Breast epithelium (tissue), 4 donors: ENCODE data around the gene FYN. TPM values are rescaled to one million over a fixed set of nuclear protein-coding genes. Genes with fewer than 3 reads are reported as not detected.

Source experiments
- DNase-seq, 2 donors: peaks; one replicate each; pipeline ENCODE4 v3.0.0-alpha.2; 2019; ENCODE audit warnings: low spot score in 2 of 2
- H3K27ac ChIP-seq, 2 donors: fragments of 200-600 bp; sonication (generic) in 1 of 2; one replicate each; pipeline ENCODE4 v1.5.1; 2016 to 2019; ENCODE audit warnings: mild to moderate bottlenecking in 1 of 2
- H3K27me3 ChIP-seq, 2 donors: fragments of 200-600 bp; sonication (generic) in 1 of 2; one replicate each; pipeline versions ENCODE4 v1.5.1 to v1.6.0; 2017 to 2019; ENCODE audit warnings: control low read depth in 1 of 2, mild to moderate bottlenecking in 1 of 2
- H3K36me3 ChIP-seq: fragments of 200-600 bp; one replicate; pipeline ENCODE4 v1.5.1; 2019
- H3K4me1 ChIP-seq, 2 donors: fragments of 200-600 bp; sonication (generic); one replicate each; pipeline ENCODE4 v1.5.1; 2016 to 2019; ENCODE audit warnings: control low read depth in 1 of 2
- H3K4me3 ChIP-seq, 3 donors: fragments of 200-600 bp; sonication (generic); 1 replicate in 2 of 3; 2 replicates in 1 of 3; pipeline ENCODE4 v1.5.1; 2016 to 2019; ENCODE audit warnings: mild to moderate bottlenecking in 3 of 3, moderate library complexity in 2 of 3
- H3K9me3 ChIP-seq, 2 donors: fragments of 200-600 bp; sonication (generic) in 1 of 2; one replicate each; pipeline ENCODE4 v1.5.1; 2016 to 2019; ENCODE audit warnings: control low read depth in 1 of 2
- CTCF ChIP-seq, 3 donors: fragments of 450-650 bp; IDR thresholded peaks; one replicate each; pipeline ENCODE4 v1.5.1; 2016 to 2017; ENCODE audit warnings: antibody characterized with exemption in 3 of 3, mild to moderate bottlenecking in 3 of 3, moderate library complexity in 3 of 3
- POLR2A ChIP-seq: fragments of 450-650 bp; IDR thresholded peaks from one replicate; pipeline ENCODE4 v1.6.1; 2016; ENCODE audit warnings: antibody characterized with exemption, mild to moderate bottlenecking, moderate library complexity
- POLR2AphosphoS5 ChIP-seq, 3 donors: sonication (generic); formaldehyde crosslinking; IDR thresholded peaks; one replicate each; pipeline ENCODE4 v1.6.1; 2017; ENCODE audit warnings: antibody characterized with exemption in 3 of 3
- intact Hi-C: fragments of 100-400 bp; cut with DNase I; formaldehyde crosslinking; loops from one replicate; pipeline ENCODE4 v1.15.1; 2023; ENCODE audit warnings: low total_unique reads
- total RNA-seq, 3 donors: library from RNA; depleted of rRNA; stranded (reverse); fragments of >200 nt; gene quantifications; one replicate each; pipeline ENCODE4 v1.1.0, GENCODE V29; 2016

The FYN gene
- total RNA-seq, 3 donors from 2014 or later = 44.8 to 209 (median 111) TPM

- intact Hi-C loops = no loop called here
- Histone ChIP-seq H3K4me1 (no peaks in the 10 kb centered on the region), H3K4me3 (no peak overlapping the region), H3K9me3 (no peaks in the 10 kb centered on the region), H3K36me3 (no peaks in the 10 kb centered on the region), H3K27ac (no peak overlapping the region), H3K27me3 (no peaks in the 10 kb centered on the region)
- TF ChIP-seq CTCF (IDR thresholded peaks at IDR 0.05) (no peak), POLR2A (no peak), POLR2AphosphoS5 (IDR thresholded peaks at IDR 0.05) (no peak)
- DNase-seq = no peak
Observed at GRCh38 chr6:111864138-111865048, 8.9 kb downstream of the FYN start.

GRCh38 chr6:111862741-111863140, 10.5 kb downstream of the FYN start:
- TF ChIP-seq POLR2AphosphoS5 (IDR thresholded peaks at IDR 0.05) = no peak
- TF ChIP-seq CTCF (IDR thresholded peaks at IDR 0.05) = no peak
- Histone ChIP-seq H3K9me3 (no peaks in the 10 kb centered on the region), H3K36me3 (no peaks in the 10 kb centered on the region), H3K27ac (no peak overlapping the region), H3K4me3 (no peak overlapping the region), H3K27me3 (no peaks in the 10 kb centered on the region), H3K4me1 (no peaks in the 10 kb centered on the region)
- no peak for DNase-seq
- intact Hi-C loops = no loop called here

- Histone ChIP-seq H3K27ac (no peak overlapping the region), H3K9me3 (no peaks in the 10 kb centered on the region)
- DNase-seq = no peak
Observed at GRCh38 chr6:111862314-111862713, 10.9 kb downstream of the FYN start.

GRCh38 chr6:111861431-111861885, 11.8 kb downstream of the FYN start:
- intact Hi-C loops = no loop called here
- no peaks in the 10 kb centered on the region for H3K4me1 ChIP-seq

More at GRCh38 chr6:111862314-111862713, 10.9 kb downstream of the FYN start:
- no peaks in the 10 kb centered on the region for H3K27me3 ChIP-seq
- intact Hi-C loops = no loop called here
- no peaks in the 10 kb centered on the region for H3K4me1 ChIP-seq
- no peaks in the 10 kb centered on the region for H3K36me3 ChIP-seq
- no peak overlapping the region for H3K4me3 ChIP-seq
- TF ChIP-seq POLR2AphosphoS5 (IDR thresholded peaks at IDR 0.05) (no peak), CTCF (IDR thresholded peaks at IDR 0.05) (no peak), POLR2A (no peak)

More at GRCh38 chr6:111861431-111861885, 11.8 kb downstream of the FYN start:
- no peaks in the 10 kb centered on the region for H3K36me3 ChIP-seq
- TF ChIP-seq CTCF (IDR thresholded peaks at IDR 0.05) (no peak), POLR2A (no peak), POLR2AphosphoS5 (IDR thresholded peaks at IDR 0.05) (no peak)
- H3K9me3 ChIP-seq = no peaks in the 10 kb centered on the region
- DNase-seq = no peak
- H3K27me3 ChIP-seq = no peaks in the 10 kb centered on the region
- no peak overlapping the region for H3K4me3 ChIP-seq
- H3K27ac ChIP-seq = no peak overlapping the region
